ENCODE data around the gene SPATA18. TPM values are rescaled to one million over a fixed set of nuclear protein-coding genes. Genes with fewer than 3 reads are reported as not detected.

The SPATA18 gene
- total and polyA plus RNA-seq, 9 of the 15 experiments (the other 6 are each of a cell fraction or from before 2014, with no cell fraction given): 0.09 TPM; not detected in 8

GRCh38 chr4:52001616-52002015, 49.5 kb upstream of the SPATA18 start:
- Histone ChIP-seq H3K27me3 (ENCODE audit: control insufficient read depth in 2 of 2, insufficient read depth in 2 of 2, low read length in 2 of 2) (peaks cover 0 to 2% of the 10 kb centered on the region in 2 experiments; a peak in 1 of 5 replicates), H3K36me3 (ENCODE audit: control insufficient read depth, insufficient read depth, low read length) (no peaks in the 10 kb centered on the region), H3K27ac (ENCODE audit: extremely low read depth, low read depth, low read length) (no peak overlapping the region), H3K4me3 (no peak overlapping the region), H3K9me3 (replicated peaks; ENCODE audit: control insufficient read depth, insufficient read depth, low read depth, low read length) (no peaks in the 10 kb centered on the region), H3K9ac (ENCODE audit: insufficient read depth in 1 of 2, low read depth in 2 of 2, low read length in 2 of 2) (no peak overlapping the region), H2AFZ (ENCODE audit: low read depth, low read length) (no peak overlapping the region), H3K4me1 (replicated peaks in 1 of 2; ENCODE audit: control insufficient read depth in 2 of 2, insufficient read depth in 2 of 2, low read length in 2 of 2) (no peaks in the 10 kb centered on the region; a peak in 1 of 5 replicates), H3K9me1 (ENCODE audit: control insufficient read depth, insufficient read depth, low read length) (no peaks in the 10 kb centered on the region), H3K79me2 (ENCODE audit: control insufficient read depth, insufficient read depth, low read length) (no peaks in the 10 kb centered on the region), H4K20me1 (replicated peaks; ENCODE audit: control insufficient read depth, insufficient read depth, low read length) (no peaks in the 10 kb centered on the region), H3K4me2 (ENCODE audit: insufficient read depth, low read length) (no peak overlapping the region)
- ATAC-seq (no peak), FAIRE-seq (no peak), DNase-seq (ENCODE audit: extremely low read depth in 1 of 4, low spot score in 3 of 4) (no peak)
- intact Hi-C loops (cut with micrococcal nuclease) (no loop called here), in situ Hi-C loops (cut with MboI) (no loop called here)
- POLR2A ChIA-PET: no interaction called here
- 8% methylated on average over 2 of the region's 2 CpGs for WGBS (ENCODE audit: insufficient coverage, low coverage, missing lambda C conversion rate)
- BruUV-seq (replicated peaks): no TSS peak
- CTCF ChIA-PET (ENCODE audit: low intra/inter-chr PET ratio): no interaction called here
- no peak for TF ChIP-seq TRIM25 (IDR thresholded peaks at IDR 0.05; ENCODE audit: borderline replicate concordance)
- TF ChIP-seq ELK1 (CRISPR knock-in tag; IDR thresholded peaks at IDR 0.05): no peak
- TF ChIP-seq, protein P1, sequence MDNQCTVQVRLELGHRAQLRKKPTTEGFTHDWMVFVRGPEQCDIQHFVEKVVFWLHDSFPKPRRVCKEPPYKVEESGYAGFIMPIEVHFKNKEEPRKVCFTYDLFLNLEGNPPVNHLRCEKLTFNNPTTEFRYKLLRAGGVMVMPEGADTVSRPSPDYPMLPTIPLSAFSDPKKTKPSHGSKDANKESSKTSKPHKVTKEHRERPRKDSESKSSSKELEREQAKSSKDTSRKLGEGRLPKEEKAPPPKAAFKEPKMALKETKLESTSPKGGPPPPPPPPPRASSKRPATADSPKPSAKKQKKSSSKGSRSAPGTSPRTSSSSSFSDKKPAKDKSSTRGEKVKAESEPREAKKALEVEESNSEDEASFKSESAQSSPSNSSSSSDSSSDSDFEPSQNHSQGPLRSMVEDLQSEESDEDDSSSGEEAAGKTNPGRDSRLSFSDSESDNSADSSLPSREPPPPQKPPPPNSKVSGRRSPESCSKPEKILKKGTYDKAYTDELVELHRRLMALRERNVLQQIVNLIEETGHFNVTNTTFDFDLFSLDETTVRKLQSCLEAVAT (IDR thresholded peaks at IDR 0.05): no peak
- no peak for TF ChIP-seq CSDE1 (IDR thresholded peaks at IDR 0.05)
- no peak for TF ChIP-seq KHSRP (IDR thresholded peaks at IDR 0.05)
- no peak for TF ChIP-seq CEBPG (CRISPR knock-in tag; IDR thresholded peaks at IDR 0.05)
- no peak for TF ChIP-seq CEBPG (tag; conservative IDR thresholded peaks at IDR 0.05 in 1 of 2, IDR thresholded peaks at IDR 0.05 in 1 of 2)
- no peak for TF ChIP-seq STAT5A (IDR thresholded peaks at IDR 0.05; ENCODE audit: borderline replicate concordance, low read length)
- TF ChIP-seq, protein P2, sequence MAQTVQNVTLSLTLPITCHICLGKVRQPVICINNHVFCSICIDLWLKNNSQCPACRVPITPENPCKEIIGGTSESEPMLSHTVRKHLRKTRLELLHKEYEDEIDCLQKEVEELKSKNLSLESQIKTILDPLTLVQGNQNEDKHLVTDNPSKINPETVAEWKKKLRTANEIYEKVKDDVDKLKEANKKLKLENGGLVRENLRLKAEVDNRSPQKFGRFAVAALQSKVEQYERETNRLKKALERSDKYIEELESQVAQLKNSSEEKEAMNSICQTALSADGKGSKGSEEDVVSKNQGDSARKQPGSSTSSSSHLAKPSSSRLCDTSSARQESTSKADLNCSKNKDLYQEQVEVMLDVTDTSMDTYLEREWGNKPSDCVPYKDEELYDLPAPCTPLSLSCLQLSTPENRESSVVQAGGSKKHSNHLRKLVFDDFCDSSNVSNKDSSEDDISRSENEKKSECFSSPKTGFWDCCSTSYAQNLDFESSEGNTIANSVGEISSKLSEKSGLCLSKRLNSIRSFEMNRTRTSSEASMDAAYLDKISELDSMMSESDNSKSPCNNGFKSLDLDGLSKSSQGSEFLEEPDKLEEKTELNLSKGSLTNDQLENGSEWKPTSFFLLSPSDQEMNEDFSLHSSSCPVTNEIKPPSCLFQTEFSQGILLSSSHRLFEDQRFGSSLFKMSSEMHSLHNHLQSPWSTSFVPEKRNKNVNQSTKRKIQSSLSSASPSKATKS (CRISPR knock-in tag; IDR thresholded peaks at IDR 0.05): no peak
- TF ChIP-seq GTF2F1 (IDR thresholded peaks at IDR 0.05; ENCODE audit: low read depth, low read length): no peak
- TF ChIP-seq ZBTB49 (CRISPR knock-in tag; IDR thresholded peaks at IDR 0.05; ENCODE audit: borderline replicate concordance): no peak
- TF ChIP-seq ZNF57 (CRISPR knock-in tag; IDR thresholded peaks at IDR 0.05): no peak
- TF ChIP-seq BRF1 (IDR thresholded peaks at IDR 0.05; ENCODE audit: borderline replicate concordance, extremely low read depth, insufficient read length): no peak
- TF ChIP-seq NFATC3 (IDR thresholded peaks at IDR 0.05): no peak

All from K562 (cell line).